IMR-90 (cell line): ENCODE measurements around the gene TRIP4. TPM values are rescaled to one million over a fixed set of nuclear protein-coding genes. Genes with fewer than 3 reads are reported as not detected.
A peak's percentile ranks its signal among the peaks of the same experiment; 100 is the strongest.

Source experiments
- ATAC-seq: fragments of 200-7000 bp; cut with Tn5 transposase; 2 replicates; pipeline ENCODE4 v1.9.1; 2020; ENCODE audit warnings: low read depth, mild to moderate bottlenecking, moderate library complexity
- BruUV-seq: library from RNA; stranded (reverse); fragments of 400-500 nt; replicated peaks from 2 replicates; lab custom pipeline; 2021; lab: Mats Ljungman, UMichigan
- CTCF ChIA-PET: fragments of 300-600 bp; formaldehyde crosslinking; extraction: SDS; loops from one replicate; lab custom pipeline; 2021; ENCODE audit warnings: antibody characterized with exemption; lab: Yijun Ruan, JAX
- POLR2A ChIA-PET: fragments of 300-600 bp; sonication (Branson Sonifier 250); formaldehyde crosslinking; loops from one replicate; lab custom pipeline; 2022; ENCODE audit warnings: antibody characterized with exemption; ENCODE audit not compliant: unreplicated experiment; lab: Charles Lee
- DNase-seq: peaks from one replicate; pipeline ENCODE4 v3.0.0; 2013
- H2AFZ ChIP-seq: replicated peaks from 2 replicates; pipeline ENCODE3; 2013; ENCODE audit warnings: low read length, mild to moderate bottlenecking; ENCODE audit not compliant: poor library complexity
- H2AK5ac ChIP-seq: 2 replicates; pipeline ENCODE4 v1.6.1; 2013; ENCODE audit warnings: low read depth, low read length, inconsistent platforms
- H2AK9ac ChIP-seq: replicated peaks from 2 replicates; pipeline ENCODE3; 2013; ENCODE audit warnings: mild to moderate bottlenecking, low read depth, low read length, moderate library complexity; ENCODE audit not compliant: poor library complexity
- H2BK120ac ChIP-seq: 2 replicates; pipeline ENCODE4 v1.6.1; 2013; ENCODE audit warnings: low read depth, low read length, inconsistent platforms
- H2BK15ac ChIP-seq: 3 replicates; pipeline ENCODE4 v1.6.1; 2013; ENCODE audit warnings: low read depth, low read length, inconsistent platforms
- H2BK20ac ChIP-seq: 2 replicates; pipeline ENCODE4 v1.6.1; 2013; ENCODE audit warnings: low read depth, mild to moderate bottlenecking, inconsistent platforms, low read length, moderate library complexity
- H2BK5ac ChIP-seq: 2 replicates; pipeline ENCODE4 v1.6.1; 2013; ENCODE audit warnings: mild to moderate bottlenecking, low read depth, low read length, inconsistent platforms; ENCODE audit not compliant: poor library complexity, severe bottlenecking
- H3K14ac ChIP-seq: replicated peaks from 2 replicates; pipeline ENCODE4 v1.6.1; 2013; ENCODE audit warnings: low read depth, low read length, inconsistent platforms
- H3K18ac ChIP-seq: 2 replicates; pipeline ENCODE4 v1.6.1; 2013; ENCODE audit warnings: low read depth, low read length, control low read depth
- H3K23ac ChIP-seq: 2 replicates; pipeline ENCODE4 v1.6.1; 2013; ENCODE audit warnings: low read depth, low read length, inconsistent platforms
- H3K27ac ChIP-seq: 2 replicates; pipeline ENCODE4 v1.5.1; 2013; ENCODE audit warnings: mild to moderate bottlenecking, control low read depth, low read length; ENCODE audit not compliant: insufficient read depth
- H3K27me3 ChIP-seq: 2 replicates; pipeline ENCODE4 v1.6.1; 2013; ENCODE audit warnings: low read length; ENCODE audit not compliant: control insufficient read depth, insufficient read depth
- H3K36me3 ChIP-seq: 2 replicates; pipeline ENCODE4 v1.6.1; 2013; ENCODE audit warnings: low read length, mixed read lengths; ENCODE audit not compliant: control insufficient read depth, insufficient read depth
- H3K4ac ChIP-seq: 2 replicates; pipeline ENCODE4 v1.6.1; 2013; ENCODE audit warnings: low read depth, low read length, inconsistent platforms
- H3K4me1 ChIP-seq: 2 replicates; pipeline ENCODE4 v1.6.1; 2013; ENCODE audit warnings: low read length, mixed read lengths; ENCODE audit not compliant: control insufficient read depth, insufficient read depth
- H3K4me2 ChIP-seq: 2 replicates; pipeline ENCODE4 v1.6.1; 2013; ENCODE audit warnings: low read depth, mild to moderate bottlenecking, control low read depth, low read length, moderate library complexity
- H3K4me3 ChIP-seq: 2 replicates; pipeline ENCODE4 v1.5.1; 2013; ENCODE audit warnings: low read depth, mild to moderate bottlenecking, control low read depth, low read length, moderate library complexity; ENCODE audit not compliant: insufficient read depth
- H3K56ac ChIP-seq: 2 replicates; pipeline ENCODE4 v1.6.1; 2013; ENCODE audit warnings: low read length, inconsistent platforms; ENCODE audit not compliant: insufficient read depth; ENCODE audit errors: extremely low read depth
- H3K79me1 ChIP-seq, 2 experiments: 2 replicates each; pipeline ENCODE4 v1.6.1; 2013; ENCODE audit warnings: low read length in 2 of 2, inconsistent platforms in 1 of 2, low read depth in 1 of 2
- H3K9ac ChIP-seq: 2 replicates; pipeline ENCODE4 v1.6.1; 2013; ENCODE audit warnings: low read depth, low read length, control low read depth
- H3K9me1 ChIP-seq: 2 replicates; pipeline ENCODE4 v1.6.1; 2013; ENCODE audit warnings: low read length, inconsistent platforms; ENCODE audit not compliant: insufficient read depth
- H3K9me3 ChIP-seq: 2 replicates; pipeline ENCODE4 v1.6.1; 2013; ENCODE audit warnings: low read length; ENCODE audit not compliant: control insufficient read depth, insufficient read depth
- H4K20me1 ChIP-seq: 2 replicates; pipeline ENCODE4 v1.6.1; 2013; ENCODE audit warnings: low read length, inconsistent platforms; ENCODE audit not compliant: insufficient read depth
- H4K5ac ChIP-seq: 2 replicates; pipeline ENCODE4 v1.6.1; 2013; ENCODE audit warnings: mild to moderate bottlenecking, low read depth, low read length, control low read depth
- H4K8ac ChIP-seq, 2 experiments: 2 replicates each; pipeline ENCODE4 v1.6.1; 2013; ENCODE audit warnings: low read depth in 2 of 2, low read length in 2 of 2, control low read depth in 1 of 2, inconsistent platforms in 1 of 2
- H4K91ac ChIP-seq: 2 replicates; pipeline ENCODE4 v1.6.1; 2013; ENCODE audit warnings: low read depth, low read length, inconsistent platforms; ENCODE audit not compliant: insufficient read depth
- BHLHE40 ChIP-seq: fragments of 150-350 bp; IDR thresholded peaks from 2 replicates; pipeline ENCODE4 v1.6.1; 2016; ENCODE audit warnings: mild to moderate bottlenecking, low read depth, low read length
- CEBPB ChIP-seq: IDR thresholded peaks from 2 replicates; pipeline ENCODE4 v1.6.1; 2012; ENCODE audit warnings: low read depth, low read length, improper control_type of control experiment
- CHD1 ChIP-seq: IDR thresholded peaks from 2 replicates; pipeline ENCODE4 v1.6.1; 2012; ENCODE audit warnings: low read depth, low read length, improper control_type of control experiment
- ELK1 ChIP-seq: fragments of 150-350 bp; IDR thresholded peaks from 2 replicates; pipeline ENCODE4 v1.6.1; 2016; ENCODE audit warnings: low read depth, mild to moderate bottlenecking, low read length, moderate library complexity, borderline replicate concordance
- FOS ChIP-seq: fragments of 150-350 bp; IDR thresholded peaks from 2 replicates; pipeline ENCODE4 v1.6.1; 2016; ENCODE audit warnings: low read depth, low read length
- MAFK ChIP-seq: IDR thresholded peaks from 2 replicates; pipeline ENCODE4 v1.6.1; 2012; ENCODE audit warnings: low read depth, low read length, improper control_type of control experiment
- MAZ ChIP-seq: IDR thresholded peaks from 2 replicates; pipeline ENCODE4 v1.6.1; 2012; ENCODE audit warnings: low read depth, mild to moderate bottlenecking, low read length, improper control_type of control experiment, moderate library complexity, borderline replicate concordance
- MXI1 ChIP-seq: IDR thresholded peaks from 2 replicates; pipeline ENCODE4 v1.6.1; 2012; ENCODE audit warnings: low read depth, mild to moderate bottlenecking, low read length, moderate library complexity, borderline replicate concordance
- NFE2L2 ChIP-seq: fragments of 150-350 bp; IDR thresholded peaks from 2 replicates; pipeline ENCODE4 v1.6.1; 2016; ENCODE audit warnings: low read depth, mild to moderate bottlenecking, low read length
- POLR2A ChIP-seq: IDR thresholded peaks from 2 replicates; pipeline ENCODE4 v1.6.1; 2012; ENCODE audit warnings: mild to moderate bottlenecking, low read depth, low read length
- RAD21 ChIP-seq: IDR thresholded peaks from 2 replicates; pipeline ENCODE4 v1.6.1; 2012; ENCODE audit warnings: low read length, improper control_type of control experiment
- RCOR1 ChIP-seq: IDR thresholded peaks from 2 replicates; pipeline ENCODE4 v1.6.1; 2012; ENCODE audit warnings: mild to moderate bottlenecking, low read length, improper control_type of control experiment; ENCODE audit not compliant: insufficient replicate concordance
- RFX5 ChIP-seq: IDR thresholded peaks from 2 replicates; pipeline ENCODE4 v1.8.0; 2012; ENCODE audit warnings: low read depth, mild to moderate bottlenecking, low read length, moderate library complexity
- SMC3 ChIP-seq: fragments of 150-350 bp; IDR thresholded peaks from 2 replicates; pipeline ENCODE4 v1.6.1; 2016; ENCODE audit warnings: low read depth, mild to moderate bottlenecking, antibody characterized with exemption, low read length, moderate library complexity
- USF2 ChIP-seq: fragments of 150-350 bp; IDR thresholded peaks from 2 replicates; pipeline ENCODE4 v1.6.1; 2017; ENCODE audit warnings: mild to moderate bottlenecking, antibody characterized with exemption, low read length, low read depth
- WGBS, 2 experiments: methylation state at CpG; one replicate each; pipeline versions ENCODE4 v1.1.5 to v1.1.7; 2013; ENCODE audit warnings: missing lambda C conversion rate in 2 of 2; ENCODE audit not compliant: insufficient read length in 1 of 2; ENCODE audit errors: extremely low coverage in 2 of 2; 5-methylcytosine and 5-hydroxymethylcytosine counted together
- dilution Hi-C: fragments of 300-500 bp; cut with HindIII; formaldehyde crosslinking; loops from one replicate; pipeline ENCODE4 v1.14.3; 2018; ENCODE audit warnings: low sequenced_read_pairs; ENCODE audit not compliant: unreplicated experiment
- in situ Hi-C: fragments of 300-500 bp; cut with MboI; formaldehyde crosslinking; loops from 3 replicates; pipeline ENCODE4 v1.14.3; 2019; ENCODE audit warnings: low sequenced_read_pairs, inconsistent platforms, mixed read lengths
- intact Hi-C: fragments of 100-400 bp; cut with micrococcal nuclease; formaldehyde crosslinking; loops from 2 replicates; pipeline ENCODE4 v1.10.0; 2022
- polyA plus RNA-seq, 3 experiments: library from polyadenylated mRNA; depleted of rRNA; stranded (reverse); fragments of >200 nt; gene quantifications; 2 replicates each; pipeline ENCODE4 v1.2.3, GENCODE V29; 2012; ENCODE audit warnings: low replicate concordance in 1 of 3
- total RNA-seq: library from RNA; depleted of rRNA; stranded (reverse); fragments of >200 nt; gene quantifications from 2 replicates; pipeline ENCODE4 v1.2.3, GENCODE V29; 2012
- TF ChIP-seq, protein P1 (sequence below): conservative IDR thresholded peaks from 2 replicates; pipeline ENCODE4 v1.5.1; 2012; ENCODE audit warnings: mild to moderate bottlenecking, low read depth, low read length, improper control_type of control experiment

The TRIP4 gene
- total and polyA plus RNA-seq, 2 of the 4 experiments (the other 2 are of a cell fraction): 13.1 to 19.4 TPM

DNA sequence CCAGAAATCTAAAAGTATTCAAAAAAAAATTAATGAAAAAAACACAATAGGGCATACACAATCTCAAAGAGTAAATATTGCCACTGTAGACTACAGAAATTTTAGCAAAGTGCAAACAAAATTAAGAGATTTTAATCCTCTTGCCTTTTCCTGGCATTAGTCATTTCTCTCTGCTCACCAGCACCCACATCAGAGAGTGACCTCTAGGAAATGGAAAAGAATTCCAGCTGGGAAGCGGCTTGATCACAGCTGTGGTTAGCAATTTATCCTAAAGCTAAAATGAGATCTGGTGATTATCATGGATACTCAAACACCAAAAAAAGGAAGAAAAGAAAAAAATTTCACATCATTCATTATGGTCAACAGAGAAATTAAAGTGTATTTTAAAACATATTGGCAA is 39.2 kb upstream of the TRIP4 start:
- H3K36me3 ChIP-seq: peaks cover 4% of the 10 kb centered on the region; the same call in 1 of the 2 replicates
- CTCF ChIA-PET: interaction anchor here (0.6 to 0.7 kb wide), 3 partner anchors 37 to 185 kb away, joined by 3 to 4 read pairs (median 3); no protein-coding TSS in a partner anchor
- TF ChIP-seq CHD1 (no peak), ELK1 (no peak), SMC3 (no peak), CEBPB (no peak), MXI1 (no peak), BHLHE40 (no peak), POLR2A (no peak), RCOR1 (no peak), RAD21 (no peak), MAZ (no peak), USF2 (no peak), MAFK (no peak), FOS (no peak), RFX5 (no peak), NFE2L2 (no peak)
- TF ChIP-seq, protein P1, sequence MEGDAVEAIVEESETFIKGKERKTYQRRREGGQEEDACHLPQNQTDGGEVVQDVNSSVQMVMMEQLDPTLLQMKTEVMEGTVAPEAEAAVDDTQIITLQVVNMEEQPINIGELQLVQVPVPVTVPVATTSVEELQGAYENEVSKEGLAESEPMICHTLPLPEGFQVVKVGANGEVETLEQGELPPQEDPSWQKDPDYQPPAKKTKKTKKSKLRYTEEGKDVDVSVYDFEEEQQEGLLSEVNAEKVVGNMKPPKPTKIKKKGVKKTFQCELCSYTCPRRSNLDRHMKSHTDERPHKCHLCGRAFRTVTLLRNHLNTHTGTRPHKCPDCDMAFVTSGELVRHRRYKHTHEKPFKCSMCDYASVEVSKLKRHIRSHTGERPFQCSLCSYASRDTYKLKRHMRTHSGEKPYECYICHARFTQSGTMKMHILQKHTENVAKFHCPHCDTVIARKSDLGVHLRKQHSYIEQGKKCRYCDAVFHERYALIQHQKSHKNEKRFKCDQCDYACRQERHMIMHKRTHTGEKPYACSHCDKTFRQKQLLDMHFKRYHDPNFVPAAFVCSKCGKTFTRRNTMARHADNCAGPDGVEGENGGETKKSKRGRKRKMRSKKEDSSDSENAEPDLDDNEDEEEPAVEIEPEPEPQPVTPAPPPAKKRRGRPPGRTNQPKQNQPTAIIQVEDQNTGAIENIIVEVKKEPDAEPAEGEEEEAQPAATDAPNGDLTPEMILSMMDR: no peak
- no peak overlapping the region for H2AK9ac ChIP-seq
- no peak overlapping the region for H3K9ac ChIP-seq
- peaks cover 7% of the 10 kb centered on the region for H3K4me1 ChIP-seq
- intact Hi-C loops: loop anchor here (5.0 to 10.0 kb wide), 2 partner anchors 36 to 64 kb away; no protein-coding TSS in a partner anchor
- H3K18ac ChIP-seq: no peak overlapping the region
- dilution Hi-C loops: no loop called here
- no peak overlapping the region for H3K4ac ChIP-seq
- in situ Hi-C loops: no loop called here
- 0 out of 2 replicates have a peak, but pooled peaks have one; percentile 33 for ATAC-seq
- no peak overlapping the region for H3K56ac ChIP-seq
- H3K4me3 ChIP-seq: no peak overlapping the region
- peaks cover 11% of the 10 kb centered on the region; the same call in 1 of the 2 replicates for H4K20me1 ChIP-seq
- no CpG with 5 or more reads among the region's 1 CpG for WGBS, 2 experiments
- no TSS peak for BruUV-seq
- H3K4me2 ChIP-seq: no peak overlapping the region
- H4K8ac ChIP-seq: no peak overlapping the region
- H4K5ac ChIP-seq: no peak overlapping the region
- no peak overlapping the region for H2BK20ac ChIP-seq
- H3K23ac ChIP-seq: no peak overlapping the region
- peak; percentile 36 for DNase-seq
- no peak overlapping the region for H2AK5ac ChIP-seq
- H2BK15ac ChIP-seq: no peak overlapping the region
- peaks cover 4% of the 10 kb centered on the region; the same call in 1 of the 2 replicates for H3K9me1 ChIP-seq
- POLR2A ChIA-PET: no interaction called here
- peaks cover 6 to 45% of the 10 kb centered on the region in 2 experiments; a peak in 3 of 4 replicates for H3K79me1 ChIP-seq
- H4K91ac ChIP-seq: no peak overlapping the region
- H2BK5ac ChIP-seq: no peak overlapping the region
- H3K9me3 ChIP-seq: no peaks in the 10 kb centered on the region
- no peak overlapping the region for H2BK120ac ChIP-seq
- no peak overlapping the region for H3K27ac ChIP-seq
- no peaks in the 10 kb centered on the region for H3K27me3 ChIP-seq
- no peak overlapping the region for H3K14ac ChIP-seq
- no peak overlapping the region for H2AFZ ChIP-seq
